22Rv1 (cell line): ENCODE measurements around the gene ANKRD34C.

Source experiments
- ZFX ChIP-seq: fragments of 450-650 bp; IDR thresholded peaks from 2 replicates; pipeline ENCODE4 v1.6.1; 2017; ENCODE audit warnings: antibody characterized with exemption, borderline replicate concordance
- TF ChIP-seq, protein P1 (sequence below): fragments of 450-650 bp; IDR thresholded peaks from 2 replicates; pipeline ENCODE4 v1.5.1; 2017; ENCODE audit warnings: mild to moderate bottlenecking

DNA sequence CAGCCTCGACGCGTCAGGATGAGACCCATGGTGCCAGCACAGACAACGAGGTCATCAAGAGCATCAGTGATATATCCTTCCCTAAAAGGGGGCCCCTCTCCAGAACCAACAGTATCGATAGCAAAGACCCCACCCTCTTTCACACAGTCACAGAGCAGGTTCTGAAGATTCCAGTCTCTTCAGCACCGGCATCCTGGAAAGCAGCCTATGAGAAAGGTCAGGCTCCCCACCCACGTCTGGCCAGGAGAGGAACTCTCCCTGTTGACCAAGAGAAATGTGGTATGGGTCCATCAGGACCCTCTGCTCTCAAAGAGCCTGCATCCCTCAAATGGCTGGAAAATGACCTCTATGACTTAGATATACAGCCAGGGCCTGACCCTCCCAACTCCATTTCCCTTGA is 11.6 kb downstream of the ANKRD34C start:
- TF ChIP-seq, protein P1, sequence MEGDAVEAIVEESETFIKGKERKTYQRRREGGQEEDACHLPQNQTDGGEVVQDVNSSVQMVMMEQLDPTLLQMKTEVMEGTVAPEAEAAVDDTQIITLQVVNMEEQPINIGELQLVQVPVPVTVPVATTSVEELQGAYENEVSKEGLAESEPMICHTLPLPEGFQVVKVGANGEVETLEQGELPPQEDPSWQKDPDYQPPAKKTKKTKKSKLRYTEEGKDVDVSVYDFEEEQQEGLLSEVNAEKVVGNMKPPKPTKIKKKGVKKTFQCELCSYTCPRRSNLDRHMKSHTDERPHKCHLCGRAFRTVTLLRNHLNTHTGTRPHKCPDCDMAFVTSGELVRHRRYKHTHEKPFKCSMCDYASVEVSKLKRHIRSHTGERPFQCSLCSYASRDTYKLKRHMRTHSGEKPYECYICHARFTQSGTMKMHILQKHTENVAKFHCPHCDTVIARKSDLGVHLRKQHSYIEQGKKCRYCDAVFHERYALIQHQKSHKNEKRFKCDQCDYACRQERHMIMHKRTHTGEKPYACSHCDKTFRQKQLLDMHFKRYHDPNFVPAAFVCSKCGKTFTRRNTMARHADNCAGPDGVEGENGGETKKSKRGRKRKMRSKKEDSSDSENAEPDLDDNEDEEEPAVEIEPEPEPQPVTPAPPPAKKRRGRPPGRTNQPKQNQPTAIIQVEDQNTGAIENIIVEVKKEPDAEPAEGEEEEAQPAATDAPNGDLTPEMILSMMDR = no peak
- TF ChIP-seq ZFX = no peak
